HCT116 (cell line): ENCODE results near the gene GPBAR1.

Experiments used
- ATF3 ChIP-seq: IDR thresholded peaks from 2 replicates; pipeline ENCODE4 v1.6.1; 2012
- CEBPB ChIP-seq: IDR thresholded peaks from 2 replicates; pipeline ENCODE4 v1.6.1; 2012; ENCODE audit warnings: low read depth
- CTCF ChIP-seq, 3 experiments: fragments of 200-600 bp in 1 of 3; sonication (generic) in 1 of 3; IDR thresholded peaks in 2 of 3; conservative IDR thresholded peaks in 1 of 3; 2 replicates each; pipeline ENCODE4 v1.5.1; 2012 to 2017; ENCODE audit warnings: low read depth in 2 of 3, low read length in 2 of 3, antibody characterized with exemption in 1 of 3, borderline replicate concordance in 1 of 3, control low read depth in 1 of 3, mild to moderate bottlenecking in 1 of 3, mixed read lengths in 1 of 3, mixed run types in 1 of 3, moderate library complexity in 1 of 3; ENCODE audit not compliant: insufficient read depth in 1 of 3
- EGR1 ChIP-seq: IDR thresholded peaks from 2 replicates; pipeline ENCODE4 v1.6.1; 2012; ENCODE audit warnings: low read depth
- EZH2 ChIP-seq: fragments of 200-600 bp; sonication (generic); IDR thresholded peaks from 2 replicates; pipeline ENCODE4 v1.6.1; 2017; ENCODE audit warnings: antibody characterized with exemption, mixed run types
- EZH2phosphoT487 ChIP-seq: fragments of 200-600 bp; IDR thresholded peaks from 2 replicates; pipeline ENCODE4 v1.6.1; 2018; ENCODE audit warnings: antibody characterized with exemption, borderline replicate concordance
- JUND ChIP-seq: IDR thresholded peaks from 2 replicates; pipeline ENCODE4 v1.6.1; 2012
- POLR2A ChIP-seq: IDR thresholded peaks from 2 replicates; pipeline ENCODE4 v1.7.0; 2011; ENCODE audit warnings: borderline replicate concordance; ENCODE audit not compliant: insufficient read depth, insufficient read length; ENCODE audit errors: extremely low read depth
- REST ChIP-seq: IDR thresholded peaks from 2 replicates; pipeline ENCODE4 v1.6.1; 2012; ENCODE audit warnings: low read depth
- SP1 ChIP-seq: IDR thresholded peaks from 2 replicates; pipeline ENCODE4 v1.6.1; 2012; ENCODE audit warnings: low read depth
- YY1 ChIP-seq: IDR thresholded peaks from 2 replicates; pipeline ENCODE4 v1.6.1; 2011; ENCODE audit warnings: low read length, low read depth, moderate library complexity, mild to moderate bottlenecking; ENCODE audit not compliant: insufficient replicate concordance; ENCODE audit errors: extremely low read depth
- ZBTB33 ChIP-seq: IDR thresholded peaks from 2 replicates; pipeline ENCODE4 v1.6.1; 2011; ENCODE audit warnings: mild to moderate bottlenecking, low read length, moderate library complexity; ENCODE audit not compliant: insufficient replicate concordance; ENCODE audit errors: extremely low read depth
- ZNF274 ChIP-seq: fragments of 200-500 bp; sonication (Bioruptor generic); IDR thresholded peaks from 2 replicates; pipeline ENCODE4 v1.6.1; 2014; ENCODE audit warnings: mild to moderate bottlenecking, low read depth, low read length, inconsistent platforms

- no peak for TF ChIP-seq POLR2A
- TF ChIP-seq ATF3 = no peak
- no peak for TF ChIP-seq ZBTB33
- TF ChIP-seq CTCF (IDR thresholded peaks at IDR 0.05 in 2 of 3, conservative IDR thresholded peaks at IDR 0.05 in 1 of 3; ENCODE audit: borderline replicate concordance in 1 of 3, insufficient read depth in 1 of 3, low read depth in 2 of 3, low read length in 2 of 3) = no peak
- TF ChIP-seq REST = no peak
- TF ChIP-seq EGR1 = no peak
- TF ChIP-seq ZNF274 = no peak
- TF ChIP-seq SP1 = no peak
- TF ChIP-seq CEBPB = no peak
- TF ChIP-seq JUND = no peak
- no peak for TF ChIP-seq EZH2phosphoT487
- TF ChIP-seq EZH2 = no peak
- TF ChIP-seq YY1 = no peak
Measured at GRCh38 chr2:218235017-218235416, 25.8 kb upstream of the GPBAR1 start.
